Suppressor macrophage (primary cell): ENCODE measurements around the gene CCDC57.

ENCODE experiments used
- DNase-seq, 4 experiments: peaks; one replicate each; pipeline ENCODE4 v3.0.0-alpha.2; 2020 to 2022

The CCDC57 gene

GRCh38 chr17:82235775-82236141 is 23.1 kb upstream of the CCDC57 start:
- peak in 3 of 4 experiments; percentile 57 to 68 (median 66) for DNase-seq

GRCh38 chr17:82235056-82235774 is 22.6 kb upstream of the CCDC57 start:
- no peak for DNase-seq

- DNase-seq, result no peak
These were observed 21.8 kb upstream of the CCDC57 start for GRCh38 chr17:82234211-82235055.

DNA sequence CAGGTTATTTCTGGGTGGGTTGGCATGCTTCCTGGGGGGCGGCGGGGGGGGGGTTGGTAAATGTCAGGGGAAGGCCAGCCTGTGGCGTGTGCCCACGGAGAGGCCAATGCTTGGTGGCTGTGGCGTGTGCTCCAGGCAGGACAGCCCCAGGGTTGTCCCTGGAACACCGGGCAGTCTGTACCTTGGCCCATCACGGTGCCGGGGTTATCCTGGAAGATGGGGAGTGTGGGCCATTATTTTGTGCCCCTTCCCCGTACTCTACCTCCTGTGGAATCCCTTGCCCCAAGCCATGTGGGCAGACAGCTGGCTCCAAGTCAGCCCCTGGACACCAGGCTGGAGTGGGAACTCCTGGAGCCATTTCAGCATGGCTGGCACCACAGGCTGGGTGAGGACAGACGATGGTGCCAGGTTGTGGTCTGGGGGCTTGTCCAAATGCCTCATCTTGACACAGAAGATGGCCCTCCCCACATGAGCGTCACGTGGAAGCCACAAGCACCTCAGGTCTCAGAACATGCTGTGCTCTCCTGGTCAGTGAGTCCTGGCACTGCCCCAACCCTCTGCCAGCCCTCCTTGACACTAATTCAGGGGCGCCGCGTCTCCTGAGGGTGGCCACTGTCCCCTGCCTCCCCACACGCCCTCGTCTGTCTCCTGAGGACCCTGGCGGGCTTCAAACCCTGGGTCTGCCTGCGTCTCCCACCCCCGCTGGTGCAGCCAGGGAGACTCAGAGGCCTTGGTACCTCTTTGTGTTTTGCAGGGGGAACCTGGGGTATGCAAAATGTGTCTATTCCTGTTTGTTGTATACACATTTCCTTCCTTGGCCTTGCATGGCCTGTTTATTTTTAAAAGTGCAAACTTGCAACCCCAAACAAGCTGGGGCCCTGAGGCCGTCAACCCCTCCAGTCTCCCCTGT is 20.5 kb upstream of the CCDC57 start:
- no peak for DNase-seq

GRCh38 chr17:82232322-82232820 is 19.7 kb upstream of the CCDC57 start:
- DNase-seq, result no peak

DNA sequence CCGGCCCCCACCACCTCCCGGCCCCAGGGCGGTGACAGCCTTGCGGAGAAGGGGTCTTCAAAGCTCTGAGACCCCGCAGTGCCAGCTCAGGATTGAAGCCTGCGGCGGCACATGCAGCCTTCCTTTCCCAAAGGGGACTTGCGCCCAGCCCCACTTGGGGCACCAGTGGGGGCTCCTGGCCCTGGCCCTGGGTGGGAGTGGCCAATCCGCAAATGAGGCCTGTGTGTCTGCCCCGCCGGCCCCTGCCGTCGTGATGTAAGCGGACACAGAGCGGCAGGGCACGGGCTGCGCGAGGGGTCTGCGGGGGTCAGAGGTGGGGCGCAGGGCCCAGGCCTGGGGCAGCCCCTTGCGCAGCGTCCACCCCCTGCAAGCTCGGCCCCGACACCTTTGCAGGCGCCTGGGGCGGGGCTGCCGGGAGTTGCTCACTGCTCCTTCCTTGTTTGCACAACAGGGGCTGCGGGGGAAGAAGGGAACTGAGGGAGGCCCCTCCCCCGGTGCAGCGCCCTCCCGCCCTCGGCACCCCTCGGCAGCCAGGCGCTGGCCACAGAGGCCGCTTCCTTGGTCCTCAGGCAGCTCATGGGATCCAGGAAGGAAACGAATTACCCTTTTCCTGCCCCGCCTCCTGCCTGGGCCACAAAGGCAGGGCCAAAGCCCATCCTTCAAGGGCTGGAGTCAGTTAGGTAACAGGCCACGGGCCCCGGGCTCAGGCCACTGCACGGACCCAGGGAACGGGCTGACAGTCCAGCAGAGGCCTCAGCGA is 19.1 kb upstream of the CCDC57 start:
- peak; percentile 88 to 95 (median 92) for DNase-seq

DNA sequence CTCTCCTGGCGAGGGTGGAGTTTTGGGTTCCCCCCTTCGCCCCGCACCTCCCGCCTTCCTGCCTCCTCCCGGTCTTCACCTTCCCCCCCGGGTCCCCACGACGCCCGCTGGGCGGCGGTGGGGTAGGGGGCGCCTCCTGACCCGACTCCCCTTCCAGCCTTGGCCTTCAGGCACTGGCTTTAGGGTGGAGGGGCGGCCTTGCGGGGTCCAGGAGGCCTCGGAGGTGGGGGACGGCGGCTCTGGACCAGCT is 18.6 kb upstream of the CCDC57 start:
- no peak for DNase-seq

DNA sequence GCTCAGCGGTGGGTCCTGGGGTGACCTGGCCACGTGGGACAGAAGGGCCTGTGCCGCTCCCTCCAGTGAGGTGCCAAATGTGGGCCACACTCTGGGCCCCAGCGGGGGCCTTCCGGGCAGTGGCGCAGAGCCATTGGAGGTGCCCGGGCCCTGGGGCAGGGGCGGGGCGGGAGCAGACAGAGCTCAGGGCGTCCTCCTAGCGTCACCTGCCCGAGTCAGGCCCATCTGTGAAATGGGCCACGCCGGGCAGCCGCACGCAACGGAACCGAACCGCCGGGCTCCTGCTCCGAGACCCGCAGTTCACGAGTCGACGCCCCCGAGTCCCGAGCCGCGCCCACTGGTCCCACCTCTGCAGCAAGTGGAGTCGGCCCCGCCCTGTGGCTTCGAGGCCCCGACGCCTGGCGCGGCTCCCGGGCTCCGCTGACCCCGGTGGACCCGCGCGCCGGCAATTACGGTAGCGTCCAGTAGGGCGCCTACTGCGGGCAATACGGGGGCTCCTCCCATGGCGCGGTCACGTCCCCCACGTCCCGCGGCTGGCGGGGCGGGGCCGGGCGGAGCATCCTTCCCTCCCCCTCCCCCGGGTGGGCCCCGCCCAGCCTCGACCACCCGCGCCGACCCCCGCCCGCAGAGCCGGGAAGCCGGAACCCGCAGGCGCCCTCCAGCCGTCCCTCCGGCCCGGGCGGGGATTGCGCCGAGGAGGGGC is 18.1 kb upstream of the CCDC57 start:
- peak; percentile 85 to 95 (median 91) for DNase-seq

DNA sequence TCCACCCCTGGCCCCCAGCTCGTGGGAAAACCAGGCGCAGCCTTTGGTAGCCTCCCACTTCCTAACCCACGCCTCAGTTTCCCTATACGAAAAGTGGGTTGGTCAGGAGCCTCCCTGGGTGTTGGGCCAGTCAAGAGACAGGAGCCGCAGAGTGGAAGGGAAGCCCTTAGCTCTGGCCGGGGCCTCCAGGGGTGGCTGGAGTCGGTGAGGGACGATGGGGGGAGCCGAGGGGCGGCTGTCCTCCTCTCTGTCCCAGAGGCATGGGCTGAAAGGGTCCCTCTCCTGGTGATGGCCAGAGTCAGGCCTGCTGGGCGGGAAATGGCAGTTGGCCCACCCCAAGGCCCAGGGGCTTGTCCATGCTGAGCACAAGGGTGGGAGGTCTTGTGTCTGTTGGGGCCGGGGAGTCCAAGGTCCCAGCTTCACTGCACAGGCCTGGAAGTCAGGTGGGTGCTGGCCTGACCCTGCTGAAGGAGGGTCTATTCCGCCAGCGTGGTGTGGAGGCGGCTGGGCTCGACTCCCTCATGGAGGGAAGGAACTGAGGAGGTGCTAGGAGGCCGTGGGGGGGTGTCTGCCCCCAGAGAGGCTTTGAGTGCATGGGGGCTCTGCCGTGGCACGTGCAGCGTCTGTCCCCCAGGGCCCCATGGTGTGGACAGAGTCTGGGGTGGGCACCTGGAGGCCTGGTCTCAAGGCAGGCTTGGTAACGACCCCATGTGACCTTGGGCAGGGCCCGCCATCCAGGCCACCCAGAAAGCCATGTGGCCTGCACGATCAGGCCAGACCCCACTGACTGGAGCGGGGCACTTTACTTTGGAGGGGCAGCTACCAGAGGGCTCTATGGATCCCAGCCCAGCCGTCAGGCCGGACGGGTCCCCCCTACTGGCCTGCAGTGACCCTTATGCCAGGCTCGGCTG is 17.3 kb upstream of the CCDC57 start:
- peak in 2 of 4 experiments; percentile 41 to 53 for DNase-seq

DNA sequence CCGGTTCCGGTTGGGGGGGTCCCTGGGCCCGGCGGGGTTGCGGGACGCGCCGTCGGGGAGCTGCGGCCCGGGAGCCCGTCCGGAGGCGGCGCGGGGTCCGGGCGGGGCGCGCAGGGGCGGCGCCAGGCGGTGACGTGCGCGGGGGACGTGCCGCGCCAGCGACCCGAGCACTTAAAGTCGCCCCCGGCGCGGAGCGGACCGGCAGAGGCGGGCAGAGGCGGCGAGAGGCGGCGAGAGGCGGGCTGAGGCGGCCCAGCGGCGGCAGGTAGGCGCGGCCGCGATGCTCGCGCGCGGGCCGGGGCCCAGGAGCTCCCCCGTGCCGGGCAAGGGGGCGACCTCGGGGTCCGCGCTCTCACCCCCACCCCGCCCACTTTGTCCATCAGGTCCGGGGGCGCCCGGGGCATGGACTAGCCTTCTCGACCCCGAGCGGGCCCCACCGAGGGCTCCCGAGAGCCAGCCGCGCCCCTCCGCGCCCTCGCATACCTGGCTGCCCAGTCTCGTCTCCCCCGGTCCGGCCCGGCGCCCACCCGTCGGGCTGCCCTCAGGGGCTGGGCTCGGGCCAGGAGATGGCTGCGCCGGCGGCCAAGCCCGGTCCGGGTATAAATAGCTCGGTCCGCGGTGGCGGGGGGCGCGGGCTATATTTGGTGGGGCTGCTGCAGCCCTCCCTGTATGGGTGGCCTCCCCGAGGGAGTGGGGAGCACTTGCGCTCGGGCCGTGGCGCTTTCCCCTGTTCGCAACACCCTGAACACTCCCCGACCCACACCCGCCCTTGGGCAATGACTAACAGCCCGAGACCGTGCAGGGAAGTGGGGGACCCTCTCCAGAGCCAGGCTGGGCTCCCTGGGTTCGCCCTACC is 16.4 kb upstream of the CCDC57 start, which contains the start of gene SLC16A3:
TSS of gene SLC16A3 (plus strand) at position 201 of the 856 bp plus-strand sequence. CDS start 6,967 bp downstream, outside the sequence.
- peak; percentile 82 to 96 (median 90) for DNase-seq

- DNase-seq, result peak; percentile 62 to 87 (median 74)
These were observed 15.7 kb upstream of the CCDC57 start for GRCh38 chr17:82228278-82228841.

GRCh38 chr17:82227629-82228277 is 15.1 kb upstream of the CCDC57 start:
- DNase-seq, result no peak

- DNase-seq, result no peak
These were observed 14.4 kb upstream of the CCDC57 start for GRCh38 chr17:82226809-82227628.

DNA sequence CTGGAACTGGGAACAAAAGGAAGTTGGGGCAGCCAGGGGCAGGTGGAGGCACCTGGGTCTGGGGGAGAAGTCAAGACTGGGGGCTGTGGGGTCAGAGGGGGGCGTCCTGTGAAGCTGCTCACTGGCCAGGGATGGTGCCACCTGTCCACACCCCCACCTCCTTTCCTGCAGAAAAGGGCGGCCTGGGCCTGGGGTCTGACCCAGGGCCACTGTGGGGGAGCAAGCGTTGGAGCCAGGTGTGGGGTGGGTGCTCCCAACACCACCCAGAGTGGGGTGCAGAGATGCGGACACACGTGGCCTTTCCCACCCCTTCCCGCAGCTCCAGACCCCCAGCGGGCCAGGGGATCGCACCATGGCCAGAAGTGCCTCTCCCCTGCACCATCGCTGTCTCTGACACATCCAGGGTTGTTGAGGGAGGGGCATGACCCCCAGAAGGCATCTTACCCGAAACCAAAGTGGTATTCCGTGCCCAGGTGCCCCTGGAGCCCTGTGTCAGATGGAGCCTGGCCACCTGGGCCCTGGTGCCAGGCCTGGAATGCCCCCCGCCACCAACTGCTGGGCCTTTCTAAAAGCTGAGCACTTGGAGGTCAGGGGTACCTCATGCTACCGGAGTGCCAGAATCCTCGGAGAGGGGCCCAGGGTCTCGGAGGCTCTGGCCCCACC is 13.6 kb upstream of the CCDC57 start:
- DNase-seq, result no peak

DNA sequence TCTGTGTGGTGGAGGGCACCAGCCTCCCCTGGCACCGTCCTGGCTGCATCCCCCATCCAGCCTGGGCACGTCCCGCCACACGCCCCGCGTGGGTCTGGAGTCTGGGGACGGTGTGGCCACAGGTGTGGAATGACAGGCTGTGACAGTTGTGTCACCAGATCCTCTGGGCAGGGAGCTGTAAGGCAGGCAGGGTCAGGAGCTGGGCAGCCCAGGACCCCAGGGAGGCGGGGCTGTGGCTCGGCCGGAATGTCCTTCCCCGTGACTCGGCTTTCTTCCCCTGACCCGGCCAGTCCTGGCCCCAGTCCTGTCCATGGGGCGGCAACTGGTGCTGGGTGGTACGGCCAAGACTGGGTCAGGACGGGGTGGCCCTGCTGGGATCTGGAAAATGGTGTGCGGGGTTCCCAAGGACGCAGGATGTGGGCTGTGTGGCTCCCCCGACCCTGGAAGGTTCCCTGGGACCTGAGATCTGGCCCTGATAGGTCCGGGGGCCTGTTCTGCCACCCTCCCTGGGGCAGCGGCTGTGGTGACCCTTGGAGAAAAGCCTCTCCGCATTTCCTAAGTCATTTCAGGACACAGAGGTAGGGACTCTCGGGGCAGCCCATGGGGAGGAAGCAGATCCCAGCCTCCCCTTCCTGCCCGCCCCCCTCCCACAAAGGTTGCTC is 12.9 kb upstream of the CCDC57 start:
- DNase-seq, result no peak

- peak in 1 of 4 experiments; percentile 1 for DNase-seq
These were observed 12.0 kb upstream of the CCDC57 start for GRCh38 chr17:82224666-82225065.
